Left ventricle myocardium inferior (tissue), 1 donor: ENCODE results near the gene ASTN2. TPM values are rescaled to one million over a fixed set of nuclear protein-coding genes. Genes with fewer than 3 reads are reported as not detected.

Experiments
- DNase-seq: peaks from one replicate; pipeline ENCODE4 v3.0.0-alpha.2; 2020
- H3K27ac ChIP-seq: fragments of 200-600 bp; replicated peaks from 2 replicates; pipeline ENCODE4 v1.8.0; 2021
- H3K27me3 ChIP-seq: fragments of 200-600 bp; 2 replicates; pipeline ENCODE4 v1.8.0; 2021; ENCODE audit warnings: low read depth
- H3K36me3 ChIP-seq: fragments of 200-600 bp; 2 replicates; pipeline ENCODE4 v1.8.0; 2021
- H3K4me1 ChIP-seq: fragments of 200-600 bp; 2 replicates; pipeline ENCODE4 v1.8.0; 2021
- H3K4me3 ChIP-seq: fragments of 200-600 bp; 2 replicates; pipeline ENCODE4 v1.8.0; 2021; ENCODE audit warnings: mild to moderate bottlenecking, moderate library complexity
- H3K9me3 ChIP-seq: fragments of 200-600 bp; replicated peaks from 2 replicates; pipeline ENCODE4 v1.8.0; 2021
- intact Hi-C: fragments of 100-400 bp; cut with micrococcal nuclease; formaldehyde crosslinking; loops from one replicate; pipeline ENCODE4 v1.11.0; 2022
- total RNA-seq: library from RNA; stranded (reverse); fragmentation: NEBNext Ultra II Directional; extraction: Animal tissue kit (Norgen Biotek cat#: 25700); gene quantifications from one replicate; pipeline ENCODE4 v1.2.1, GENCODE V29; 2021
- TF ChIP-seq, protein P1 (sequence below): fragments of 200-600 bp; IDR thresholded peaks from 2 replicates; pipeline ENCODE4 v1.8.0; 2021; ENCODE audit warnings: antibody characterized with exemption, mild to moderate bottlenecking, borderline replicate concordance
- donor health status: DM: no; HTN: yes; CAD: no; lungs with severe emphysema.

Gene ASTN2
- total RNA-seq, 1 donor from 2014 or later, result 6.1 TPM

- H3K36me3 ChIP-seq, result no peaks in the 10 kb centered on the region
- H3K4me3 ChIP-seq, result no peak overlapping the region
- DNase-seq, result no peak
- TF ChIP-seq, protein P1, sequence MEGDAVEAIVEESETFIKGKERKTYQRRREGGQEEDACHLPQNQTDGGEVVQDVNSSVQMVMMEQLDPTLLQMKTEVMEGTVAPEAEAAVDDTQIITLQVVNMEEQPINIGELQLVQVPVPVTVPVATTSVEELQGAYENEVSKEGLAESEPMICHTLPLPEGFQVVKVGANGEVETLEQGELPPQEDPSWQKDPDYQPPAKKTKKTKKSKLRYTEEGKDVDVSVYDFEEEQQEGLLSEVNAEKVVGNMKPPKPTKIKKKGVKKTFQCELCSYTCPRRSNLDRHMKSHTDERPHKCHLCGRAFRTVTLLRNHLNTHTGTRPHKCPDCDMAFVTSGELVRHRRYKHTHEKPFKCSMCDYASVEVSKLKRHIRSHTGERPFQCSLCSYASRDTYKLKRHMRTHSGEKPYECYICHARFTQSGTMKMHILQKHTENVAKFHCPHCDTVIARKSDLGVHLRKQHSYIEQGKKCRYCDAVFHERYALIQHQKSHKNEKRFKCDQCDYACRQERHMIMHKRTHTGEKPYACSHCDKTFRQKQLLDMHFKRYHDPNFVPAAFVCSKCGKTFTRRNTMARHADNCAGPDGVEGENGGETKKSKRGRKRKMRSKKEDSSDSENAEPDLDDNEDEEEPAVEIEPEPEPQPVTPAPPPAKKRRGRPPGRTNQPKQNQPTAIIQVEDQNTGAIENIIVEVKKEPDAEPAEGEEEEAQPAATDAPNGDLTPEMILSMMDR, result no peak
- H3K27me3 ChIP-seq, result peaks cover 54% of the 10 kb centered on the region
- intact Hi-C loops, result no loop called here
- H3K27ac ChIP-seq, result no peak overlapping the region
- H3K9me3 ChIP-seq, result no peaks in the 10 kb centered on the region
- H3K4me1 ChIP-seq, result no peaks in the 10 kb centered on the region
Observed at GRCh38 chr9:117304549-117304948, 110.3 kb downstream of the ASTN2 start.

DNA sequence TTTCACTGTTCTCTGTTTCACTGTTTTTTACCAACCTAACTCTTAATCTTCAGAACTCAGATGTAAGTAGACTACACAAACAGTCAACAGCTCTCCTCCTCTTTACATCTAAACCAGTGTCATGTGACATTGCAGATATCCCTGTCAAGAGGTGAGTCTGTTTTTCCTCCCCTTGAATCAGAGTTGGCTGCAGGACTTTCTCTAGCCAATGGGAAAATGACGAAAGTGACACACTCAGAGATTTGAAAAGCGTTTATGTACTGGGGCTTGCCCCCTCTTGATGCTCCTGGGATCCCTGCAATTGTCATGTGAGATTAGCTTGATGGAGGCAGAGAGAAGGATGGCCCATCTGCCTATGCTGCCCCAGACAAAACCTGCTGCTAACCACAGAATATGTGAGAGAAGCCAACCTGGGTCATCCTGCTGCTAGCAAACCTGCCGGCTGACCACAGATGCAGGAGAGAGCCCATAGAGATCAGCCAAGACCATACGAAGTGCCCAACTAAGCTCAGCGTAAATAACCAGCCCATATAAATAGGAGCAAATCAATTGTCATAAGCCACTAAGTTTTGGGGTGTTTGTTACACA, 111.1 kb downstream of the ASTN2 start:
- peaks cover 51% of the 10 kb centered on the region for H3K27me3 ChIP-seq
- H3K4me1 ChIP-seq, result no peaks in the 10 kb centered on the region
- no peaks in the 10 kb centered on the region for H3K36me3 ChIP-seq
- no peak for DNase-seq
- intact Hi-C loops, result no loop called here
- H3K9me3 ChIP-seq, result no peaks in the 10 kb centered on the region
- TF ChIP-seq, protein P1, result no peak
- no peak overlapping the region for H3K4me3 ChIP-seq
- no peak overlapping the region for H3K27ac ChIP-seq

DNA sequence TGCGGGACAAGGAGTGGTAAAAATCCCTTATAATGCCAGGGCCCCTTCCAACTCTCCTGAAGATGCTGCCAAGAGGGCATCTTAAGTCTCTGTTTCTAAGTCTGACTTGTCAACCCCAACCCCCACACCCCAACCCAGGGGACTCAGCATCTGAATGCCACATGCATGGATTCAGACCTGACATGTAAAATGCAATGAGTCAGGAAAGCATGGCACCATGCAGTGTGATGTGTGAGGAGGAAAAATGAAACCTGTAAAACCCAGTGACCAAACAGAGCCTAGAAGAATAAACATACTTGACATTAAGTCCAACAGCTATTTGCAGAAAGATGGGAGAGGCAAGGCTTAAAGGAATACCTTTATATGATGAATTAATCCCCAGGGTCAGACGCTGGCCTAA, 112.4 kb downstream of the ASTN2 start:
- H3K4me1 ChIP-seq, result no peaks in the 10 kb centered on the region
- no peak overlapping the region for H3K4me3 ChIP-seq
- intact Hi-C loops, result no loop called here
- DNase-seq, result no peak
- no peaks in the 10 kb centered on the region for H3K36me3 ChIP-seq
- H3K27ac ChIP-seq, result no peak overlapping the region
- TF ChIP-seq, protein P1, result no peak
- H3K9me3 ChIP-seq, result no peaks in the 10 kb centered on the region
- peaks cover 39% of the 10 kb centered on the region for H3K27me3 ChIP-seq

- no peak for DNase-seq
- H3K4me1 ChIP-seq, result no peaks in the 10 kb centered on the region
- H3K4me3 ChIP-seq, result no peak overlapping the region
- H3K36me3 ChIP-seq, result no peaks in the 10 kb centered on the region
- no peaks in the 10 kb centered on the region for H3K9me3 ChIP-seq
- TF ChIP-seq, protein P1, result no peak
- H3K27me3 ChIP-seq, result peaks cover 24% of the 10 kb centered on the region
- H3K27ac ChIP-seq, result no peak overlapping the region
- intact Hi-C loops, result no loop called here
Observed at GRCh38 chr9:117300371-117301110, 114.3 kb downstream of the ASTN2 start.

DNA sequence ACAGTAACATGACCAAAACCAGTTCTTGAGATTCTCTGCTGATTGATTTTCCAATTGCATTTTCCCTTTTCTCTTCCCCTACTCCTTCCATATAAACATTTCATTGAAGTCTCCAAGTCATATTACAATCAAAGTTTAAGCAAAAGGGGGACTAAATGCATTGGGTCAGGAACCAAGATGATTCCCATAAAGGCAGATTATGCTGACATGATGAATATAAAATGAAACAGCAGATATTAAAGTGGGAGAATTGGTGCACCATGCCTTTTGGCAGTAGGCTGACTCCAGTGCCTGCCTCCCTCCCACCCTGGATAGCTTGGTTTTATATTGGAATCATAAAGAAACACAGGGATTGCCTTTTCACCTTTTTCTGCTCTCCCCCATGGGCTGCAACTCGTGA, 118.4 kb downstream of the ASTN2 start:
- Histone ChIP-seq H3K4me3 (no peak overlapping the region), H3K9me3 (no peaks in the 10 kb centered on the region), H3K4me1 (no peaks in the 10 kb centered on the region), H3K27me3 (no peaks in the 10 kb centered on the region), H3K27ac (no peak overlapping the region), H3K36me3 (no peaks in the 10 kb centered on the region)
- intact Hi-C loops, result no loop called here
- TF ChIP-seq, protein P1, result no peak
- no peak for DNase-seq
